ENCODE data around the gene STC2.

- TF ChIP-seq CTCF (IDR thresholded peaks at IDR 0.05; ENCODE audit: control extremely low read depth in 1 of 3, insufficient read depth in 1 of 3, low read depth in 1 of 3, low read length in 3 of 3), result no peak
- 0 out of 2 replicates have a peak, but pooled peaks have one; percentile 21 for TF ChIP-seq MAX (IDR thresholded peaks at IDR 0.05)
- no peak for TF ChIP-seq GABPA (IDR thresholded peaks at IDR 0.05; ENCODE audit: borderline replicate concordance, insufficient read depth, low read length)
- TF ChIP-seq CHD2 (IDR thresholded peaks at IDR 0.05; ENCODE audit: low read length), result no peak
- TF ChIP-seq POLR2A (IDR thresholded peaks at IDR 0.05; ENCODE audit: control extremely low read depth in 1 of 2, low read depth in 2 of 2, low read length in 2 of 2), result no peak
- TF ChIP-seq NRF1 (IDR thresholded peaks at IDR 0.05; ENCODE audit: low read depth, low read length), result no peak
- TF ChIP-seq POLR2AphosphoS5 (IDR thresholded peaks at IDR 0.05; ENCODE audit: low read depth, low read length), result no peak
- TF ChIP-seq EZH2 (IDR thresholded peaks at IDR 0.05; ENCODE audit: low read depth, low read length, severe bottlenecking), result no peak
- no peak for TF ChIP-seq RAD21 (IDR thresholded peaks at IDR 0.05 in 1 of 2, conservative IDR thresholded peaks at IDR 0.05 in 1 of 2; ENCODE audit: low read depth in 2 of 2, low read length in 2 of 2)
- TF ChIP-seq CBX8 (IDR thresholded peaks at IDR 0.05; ENCODE audit: borderline replicate concordance, low read depth, low read length), result no peak
Measured at GRCh38 chr5:173303878-173304590, 24.2 kb downstream of the STC2 start.
